WI38 (cell line): ENCODE data around the gene S100A6.
"Not testable (repeated sequence)": the region's sequence is repeated elsewhere in the genome, so short reads cannot be mapped to it uniquely, and the experiment has no call there.

Experiments
- H3K4me3 ChIP-seq: 2 replicates; pipeline ENCODE4 v1.5.1; 2011; ENCODE audit warnings: low read depth, mild to moderate bottlenecking, control low read depth, low read length
- TF ChIP-seq, protein P1 (sequence below): IDR thresholded peaks from 2 replicates; pipeline ENCODE4 v1.5.1; 2012; ENCODE audit warnings: low read depth, mild to moderate bottlenecking, control low read depth, low read length

Gene S100A6

DNA sequence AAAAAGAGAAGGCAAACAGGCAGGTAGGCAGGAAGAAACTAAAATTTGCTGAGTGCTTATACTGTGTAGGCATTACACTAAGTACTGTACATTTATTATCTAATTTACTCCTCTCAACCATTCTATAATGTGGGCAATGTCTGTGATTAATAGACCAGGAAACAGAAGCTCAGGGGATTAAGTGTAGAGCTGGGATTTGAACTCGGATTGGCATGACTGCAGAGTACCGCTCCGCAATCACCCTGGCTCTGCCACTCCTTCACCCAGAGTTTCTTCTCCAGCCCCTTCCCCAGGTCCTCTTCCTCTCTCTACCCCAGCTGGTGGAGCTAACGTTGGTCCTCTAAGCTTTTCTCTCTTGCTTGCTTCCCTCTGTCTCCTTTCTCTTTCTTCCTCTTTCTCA lies 41.3 kb upstream of the S100A6 start:
- TF ChIP-seq, protein P1, sequence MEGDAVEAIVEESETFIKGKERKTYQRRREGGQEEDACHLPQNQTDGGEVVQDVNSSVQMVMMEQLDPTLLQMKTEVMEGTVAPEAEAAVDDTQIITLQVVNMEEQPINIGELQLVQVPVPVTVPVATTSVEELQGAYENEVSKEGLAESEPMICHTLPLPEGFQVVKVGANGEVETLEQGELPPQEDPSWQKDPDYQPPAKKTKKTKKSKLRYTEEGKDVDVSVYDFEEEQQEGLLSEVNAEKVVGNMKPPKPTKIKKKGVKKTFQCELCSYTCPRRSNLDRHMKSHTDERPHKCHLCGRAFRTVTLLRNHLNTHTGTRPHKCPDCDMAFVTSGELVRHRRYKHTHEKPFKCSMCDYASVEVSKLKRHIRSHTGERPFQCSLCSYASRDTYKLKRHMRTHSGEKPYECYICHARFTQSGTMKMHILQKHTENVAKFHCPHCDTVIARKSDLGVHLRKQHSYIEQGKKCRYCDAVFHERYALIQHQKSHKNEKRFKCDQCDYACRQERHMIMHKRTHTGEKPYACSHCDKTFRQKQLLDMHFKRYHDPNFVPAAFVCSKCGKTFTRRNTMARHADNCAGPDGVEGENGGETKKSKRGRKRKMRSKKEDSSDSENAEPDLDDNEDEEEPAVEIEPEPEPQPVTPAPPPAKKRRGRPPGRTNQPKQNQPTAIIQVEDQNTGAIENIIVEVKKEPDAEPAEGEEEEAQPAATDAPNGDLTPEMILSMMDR, result no peak
- H3K4me3 ChIP-seq, result no peak overlapping the region

DNA sequence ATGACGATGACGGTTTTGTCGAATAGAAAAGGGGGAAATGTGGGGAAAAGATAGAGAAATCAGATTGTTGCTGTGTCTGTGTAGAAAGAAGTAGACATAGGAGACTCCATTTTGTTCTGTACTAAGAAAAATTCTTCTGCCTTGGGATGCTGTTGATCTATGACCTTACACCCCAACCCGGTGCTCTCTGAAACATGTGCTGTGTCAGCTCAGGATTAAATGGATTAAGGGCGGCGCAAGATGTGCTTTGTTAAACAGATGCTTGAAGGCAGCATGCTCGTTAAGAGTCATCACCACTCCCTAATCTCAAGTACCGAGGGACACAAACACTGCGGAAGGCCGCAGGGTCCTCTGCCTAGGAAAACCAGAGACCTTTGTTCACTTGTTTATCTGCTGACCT lies 39.7 kb upstream of the S100A6 start:
- not testable (repeated sequence) for H3K4me3 ChIP-seq

DNA sequence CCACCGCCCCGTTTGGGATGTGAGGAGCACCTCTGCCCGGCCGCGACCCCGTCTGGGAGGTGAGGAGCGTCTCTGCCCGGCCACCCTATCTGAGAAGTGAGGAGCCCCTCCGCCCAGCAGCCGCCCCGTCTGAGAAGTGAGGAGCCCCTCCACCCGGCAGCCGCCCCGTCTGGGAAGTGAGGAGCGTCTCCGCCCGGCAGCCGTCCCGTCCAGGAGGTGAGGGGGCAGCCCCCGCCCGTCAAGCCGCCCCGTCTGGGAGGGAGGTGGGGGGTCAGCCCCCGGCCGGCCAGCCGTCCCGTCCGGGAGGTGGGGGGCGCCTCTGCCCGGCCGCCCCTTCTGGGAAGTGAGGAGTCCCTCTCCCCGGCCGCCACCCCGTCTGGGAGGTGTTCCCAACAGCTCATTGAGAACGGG lies 39.3 kb upstream of the S100A6 start:
- not testable (repeated sequence) for H3K4me3 ChIP-seq

DNA sequence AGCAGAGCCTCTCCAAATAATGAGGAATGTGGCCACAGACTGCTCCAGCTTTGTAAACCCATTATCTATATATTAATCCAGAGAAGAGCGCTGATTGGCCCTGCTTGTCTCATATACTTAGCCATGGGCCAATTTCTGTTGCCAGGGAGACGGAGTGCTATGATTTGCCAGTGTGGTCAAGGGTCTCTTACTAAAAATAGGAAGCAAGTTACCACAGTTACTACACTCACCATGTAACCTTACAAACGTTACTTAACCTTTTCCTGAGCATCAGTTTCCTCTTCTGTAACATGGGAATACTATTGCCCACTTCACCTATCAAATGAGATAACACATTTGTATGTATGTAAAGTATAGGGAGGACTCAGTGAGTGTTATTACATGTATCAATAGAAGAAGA lies 37.6 kb upstream of the S100A6 start:
- no peak overlapping the region for H3K4me3 ChIP-seq
- TF ChIP-seq, protein P1, result no peak

DNA sequence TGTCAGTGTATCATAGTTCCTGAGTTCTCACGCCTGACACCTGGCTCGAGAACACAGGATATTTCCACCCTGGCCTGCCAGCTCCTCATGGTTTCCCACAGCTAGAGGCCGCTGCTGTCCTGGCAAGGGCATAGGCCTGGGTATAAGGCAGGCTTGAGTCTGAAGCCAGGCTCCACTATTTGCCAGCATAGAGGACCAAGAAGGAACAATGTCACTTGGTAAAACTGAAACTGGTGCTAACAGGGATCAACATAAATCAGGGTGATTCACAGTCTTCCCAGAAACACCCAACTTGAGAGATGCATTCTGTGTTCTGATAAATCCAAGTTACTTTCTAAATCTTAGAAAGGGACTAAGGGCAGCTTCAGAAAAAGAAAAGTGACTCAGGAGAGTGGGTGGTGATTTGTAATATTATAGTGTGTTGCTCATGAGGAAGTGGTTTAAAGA lies 36.8 kb upstream of the S100A6 start:
- H3K4me3 ChIP-seq, result no peak overlapping the region
- TF ChIP-seq, protein P1, result peak; percentile 90

DNA sequence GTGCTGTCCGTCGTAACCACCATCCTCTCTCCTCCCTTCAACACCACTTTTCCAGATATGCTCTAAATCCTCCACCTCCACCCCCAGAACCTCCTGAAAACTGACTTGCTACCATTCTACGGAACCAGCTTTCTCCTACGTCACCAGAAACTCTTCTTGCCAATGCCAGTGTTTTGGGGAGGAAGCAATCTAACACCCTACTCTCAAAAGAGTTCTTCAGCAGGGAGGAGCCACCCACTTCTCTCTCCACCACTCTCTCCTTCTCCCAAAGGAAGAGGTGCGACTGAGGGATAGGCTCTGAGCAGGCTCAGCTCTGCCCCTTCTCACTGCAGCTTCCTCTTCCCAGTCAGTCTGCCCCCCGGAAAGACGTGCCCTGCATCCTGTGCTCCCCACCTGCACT lies 35.9 kb upstream of the S100A6 start:
- TF ChIP-seq, protein P1, result no peak
- H3K4me3 ChIP-seq, result no peak overlapping the region

DNA sequence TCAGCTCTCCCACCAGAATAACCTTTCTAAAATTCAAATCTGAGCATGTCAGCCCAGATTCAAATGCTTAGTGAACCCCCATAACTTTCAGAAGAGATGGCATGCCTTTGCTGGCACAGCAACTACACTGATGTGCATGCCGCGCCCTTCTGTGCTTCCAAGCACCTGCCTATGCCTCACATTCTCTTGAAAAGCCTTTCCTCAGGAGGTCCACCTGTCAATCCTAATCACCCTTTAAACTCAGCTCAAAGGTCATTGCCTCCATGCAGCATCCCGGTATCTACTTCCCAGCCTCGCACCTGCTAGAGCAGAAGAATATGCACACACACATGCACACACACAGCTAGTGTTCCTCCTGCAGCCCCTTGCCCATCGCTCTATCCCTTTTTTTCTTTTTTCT lies 35.1 kb upstream of the S100A6 start:
- TF ChIP-seq, protein P1, result no peak
- H3K4me3 ChIP-seq, result no peak overlapping the region

DNA sequence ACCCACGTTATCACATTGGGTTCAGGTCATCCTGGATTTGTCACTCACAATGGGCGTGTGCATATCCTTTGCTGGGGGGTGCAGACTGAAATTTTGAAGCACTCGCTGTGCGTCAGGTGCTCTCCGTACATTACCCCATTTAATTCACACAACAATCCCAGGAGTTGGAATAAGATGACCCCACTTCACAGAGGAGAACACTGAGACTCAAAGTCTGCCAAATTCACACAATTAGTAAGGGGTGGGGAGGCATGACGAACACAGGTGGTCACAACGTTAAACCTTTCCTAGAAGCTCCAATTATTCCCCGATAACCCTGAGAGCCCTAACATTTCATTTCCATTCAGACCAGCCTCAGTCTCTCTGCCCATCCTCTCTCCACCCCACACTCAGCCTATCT lies 33.7 kb upstream of the S100A6 start:
- TF ChIP-seq, protein P1, result no peak

More for the DNA sequence above, 33.7 kb upstream of the S100A6 start:
- H3K4me3 ChIP-seq, result no peak overlapping the region
